ENCODE results near the gene ELMO2.
A peak's percentile ranks its signal among the peaks of the same experiment; 100 is the strongest.

The ELMO2 gene

DNA sequence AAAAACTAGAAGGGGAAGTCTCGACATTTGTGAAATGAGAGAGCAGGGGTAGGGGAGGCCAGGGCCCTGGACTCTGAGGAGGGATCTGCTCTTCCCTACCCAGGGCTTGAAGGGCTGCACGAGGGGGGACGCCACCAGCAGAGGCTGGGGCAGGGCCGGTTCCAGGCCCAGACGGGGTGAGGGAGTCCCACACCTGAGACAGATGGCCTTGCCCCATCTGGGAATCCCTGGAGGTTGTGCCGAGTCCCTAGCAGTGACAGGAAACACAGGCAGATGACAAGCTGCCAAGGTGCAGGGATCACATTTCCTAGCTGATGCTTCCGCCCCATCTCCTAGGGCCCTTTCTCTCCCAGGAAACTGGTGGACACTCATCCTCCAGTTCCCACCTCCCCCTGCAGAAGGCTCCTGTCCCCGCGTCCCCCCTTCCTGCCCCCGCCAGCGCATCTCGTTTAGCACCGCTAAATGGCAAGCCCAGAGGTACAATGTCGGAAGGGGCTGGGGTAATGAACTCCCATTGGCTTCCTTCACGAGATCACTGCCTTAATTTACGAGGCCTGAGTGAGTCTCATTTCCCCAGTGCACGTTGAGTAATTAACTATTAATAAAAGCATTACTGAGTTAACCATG is 63.0 kb downstream of the ELMO2 start:
- no peak overlapping the region for H3K27ac Mint-ChIP-seq
- H3K4me1 Mint-ChIP-seq, result peaks cover 16% of the 10 kb centered on the region
- no peaks in the 10 kb centered on the region for H3K9me3 Mint-ChIP-seq
- peak overlapping the region; percentile 51 for H3K4me3 Mint-ChIP-seq
- DNase-seq, result no peak
- no peak for ATAC-seq
- peaks cover 19% of the 10 kb centered on the region for H3K27me3 Mint-ChIP-seq
- H3K36me3 Mint-ChIP-seq (ENCODE audit: low read depth), result no peaks in the 10 kb centered on the region

DNA sequence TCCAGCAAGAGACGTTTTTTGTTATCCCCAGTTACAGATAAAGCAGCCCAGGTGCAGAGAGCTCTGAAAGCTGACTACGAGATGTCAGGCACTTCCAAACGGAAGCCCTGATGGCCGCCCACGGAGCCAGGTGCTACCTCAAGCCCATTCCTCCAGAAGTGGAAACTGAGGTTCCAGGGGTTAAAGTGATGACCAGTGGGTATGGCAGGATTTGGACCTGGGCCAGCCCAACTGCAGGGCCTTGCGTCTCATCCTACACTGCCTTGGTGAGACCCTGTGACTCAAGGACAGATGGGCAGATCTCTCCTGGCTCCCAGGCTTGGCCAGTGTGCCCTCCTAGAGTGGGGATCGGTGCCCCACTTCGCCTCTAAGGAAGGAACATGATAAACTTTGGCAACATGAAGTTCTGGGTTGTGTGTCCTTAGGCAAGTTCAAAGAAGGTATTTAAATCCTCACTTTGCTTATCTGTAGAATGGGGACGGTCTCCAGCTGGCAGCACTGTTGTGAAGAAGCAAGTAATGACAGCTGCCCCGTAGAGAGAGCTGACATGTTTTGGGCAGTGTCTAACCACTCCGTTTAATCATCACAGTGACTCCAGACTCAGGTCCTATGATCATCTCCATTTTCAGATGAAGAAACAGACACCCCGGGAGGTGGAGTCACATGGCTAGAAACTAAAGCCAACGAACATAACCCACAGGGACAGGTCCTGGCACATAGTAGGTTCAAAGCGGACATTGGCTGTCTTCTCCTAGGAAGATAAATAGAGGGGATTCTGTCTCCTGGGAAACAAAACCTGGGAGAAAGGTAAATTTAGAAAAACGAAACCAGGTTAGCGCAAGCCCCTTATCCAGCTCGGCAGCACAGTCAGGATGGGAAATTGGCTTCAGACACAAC is 63.7 kb downstream of the ELMO2 start:
- peaks cover 19% of the 10 kb centered on the region for H3K27me3 Mint-ChIP-seq
- H3K9me3 Mint-ChIP-seq, result no peaks in the 10 kb centered on the region
- H3K4me3 Mint-ChIP-seq, result peak overlapping the region; percentile 51
- DNase-seq, result no peak
- H3K27ac Mint-ChIP-seq, result no peak overlapping the region
- no peaks in the 10 kb centered on the region for H3K36me3 Mint-ChIP-seq (ENCODE audit: low read depth)
- H3K4me1 Mint-ChIP-seq, result peaks cover 16% of the 10 kb centered on the region
- ATAC-seq, result no peak

DNA sequence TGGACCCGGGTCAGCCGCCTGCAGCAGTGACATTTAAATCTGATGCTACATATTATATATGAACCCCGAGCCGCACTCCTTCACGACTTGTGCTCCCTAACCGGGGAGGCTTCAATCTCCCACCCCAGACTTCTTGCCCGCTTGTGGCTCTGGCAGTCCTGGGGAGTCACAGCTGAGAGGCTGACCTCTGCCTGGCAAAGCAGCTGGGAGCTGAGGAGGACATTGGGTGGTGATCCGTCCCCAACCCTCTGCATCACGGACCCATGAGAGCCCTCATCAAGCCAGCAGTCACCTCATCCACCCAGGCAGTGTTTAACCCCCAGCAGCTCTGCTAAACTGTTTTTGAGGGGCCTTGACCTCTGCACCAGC is 64.4 kb downstream of the ELMO2 start:
- Mint-ChIP-seq H3K27me3 (peaks cover 19% of the 10 kb centered on the region), H3K36me3 (ENCODE audit: low read depth) (no peaks in the 10 kb centered on the region), H3K27ac (no peak overlapping the region), H3K4me1 (peaks cover 14% of the 10 kb centered on the region), H3K4me3 (no peak overlapping the region), H3K9me3 (no peaks in the 10 kb centered on the region)
- no peak for ATAC-seq
- no peak for DNase-seq

DNA sequence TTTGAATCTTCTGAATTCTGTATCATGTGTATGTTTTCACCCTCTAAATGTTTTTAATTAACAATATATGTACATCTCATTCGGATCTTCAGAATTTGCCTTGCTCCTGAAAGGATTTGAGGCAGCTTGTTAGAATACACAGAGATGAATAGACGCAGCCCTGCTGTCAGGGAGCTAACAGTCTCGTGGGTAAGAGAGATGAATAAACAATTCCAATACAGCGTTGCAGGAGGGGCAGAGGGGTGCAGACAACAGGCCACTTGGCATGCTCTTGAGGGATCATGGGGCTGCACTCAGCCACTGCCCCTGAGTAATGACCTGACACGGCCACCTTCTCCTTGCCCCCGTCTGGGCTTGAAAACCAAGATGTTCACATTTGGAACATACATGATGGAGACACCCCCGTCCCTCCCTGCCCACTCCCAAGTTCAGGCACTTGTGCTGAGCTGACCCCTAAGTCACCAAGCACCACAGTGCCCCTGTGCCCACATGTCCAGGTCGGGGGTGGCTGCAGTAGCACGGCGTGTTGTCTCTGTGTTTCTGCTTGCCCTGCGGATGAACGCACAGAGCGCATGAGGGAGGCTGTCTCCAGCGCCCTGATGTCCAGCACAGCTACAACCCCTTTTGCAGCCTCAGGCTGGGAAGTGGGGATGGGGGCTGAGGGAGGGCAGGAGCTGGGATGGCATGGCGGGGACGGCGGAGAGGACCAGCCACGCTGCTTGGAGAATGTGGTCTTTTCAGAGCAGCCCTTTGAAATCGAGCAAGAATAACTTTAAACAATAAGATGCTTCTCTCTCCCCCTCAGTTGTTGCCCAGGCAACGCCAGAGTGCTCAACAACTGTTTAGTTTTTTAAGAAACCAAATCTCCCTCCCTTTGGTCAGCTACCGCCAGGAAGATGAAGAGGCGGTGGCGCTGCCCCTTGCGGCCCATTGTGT is 65.1 kb downstream of the ELMO2 start:
- no peak overlapping the region for H3K4me3 Mint-ChIP-seq
- no peak for DNase-seq
- no peaks in the 10 kb centered on the region for H3K36me3 Mint-ChIP-seq (ENCODE audit: low read depth)
- H3K4me1 Mint-ChIP-seq, result peaks cover 14% of the 10 kb centered on the region
- peaks cover 19% of the 10 kb centered on the region for H3K27me3 Mint-ChIP-seq
- H3K27ac Mint-ChIP-seq, result no peak overlapping the region
- no peak for ATAC-seq
- no peaks in the 10 kb centered on the region for H3K9me3 Mint-ChIP-seq

DNA sequence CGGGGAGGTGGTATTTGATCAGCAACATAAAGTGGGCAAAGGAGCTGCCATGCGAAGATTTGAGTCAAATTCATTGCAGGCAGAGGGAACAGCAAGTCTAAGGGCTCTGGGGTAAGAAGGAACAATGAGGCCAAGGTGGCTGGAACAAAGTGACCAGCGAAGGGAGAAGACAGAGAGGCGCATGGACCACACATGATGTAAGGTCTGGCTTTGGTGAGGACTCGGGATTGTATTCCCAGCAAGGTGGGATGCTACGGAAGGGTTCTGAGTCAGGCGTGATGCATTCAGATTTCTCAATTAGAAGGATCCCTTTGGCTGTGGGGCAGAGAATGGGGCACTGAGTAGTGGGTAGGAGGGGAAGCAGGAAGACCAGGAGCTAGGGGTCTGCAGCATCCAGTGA is 67.4 kb downstream of the ELMO2 start:
- H3K27me3 Mint-ChIP-seq, result peaks cover 34% of the 10 kb centered on the region
- H3K4me1 Mint-ChIP-seq, result peaks cover 12% of the 10 kb centered on the region
- DNase-seq (no peak), ATAC-seq (no peak)
- no peaks in the 10 kb centered on the region for H3K9me3 Mint-ChIP-seq
- no peaks in the 10 kb centered on the region for H3K36me3 Mint-ChIP-seq (ENCODE audit: low read depth)
- no peak overlapping the region for H3K27ac Mint-ChIP-seq
- no peak overlapping the region for H3K4me3 Mint-ChIP-seq

DNA sequence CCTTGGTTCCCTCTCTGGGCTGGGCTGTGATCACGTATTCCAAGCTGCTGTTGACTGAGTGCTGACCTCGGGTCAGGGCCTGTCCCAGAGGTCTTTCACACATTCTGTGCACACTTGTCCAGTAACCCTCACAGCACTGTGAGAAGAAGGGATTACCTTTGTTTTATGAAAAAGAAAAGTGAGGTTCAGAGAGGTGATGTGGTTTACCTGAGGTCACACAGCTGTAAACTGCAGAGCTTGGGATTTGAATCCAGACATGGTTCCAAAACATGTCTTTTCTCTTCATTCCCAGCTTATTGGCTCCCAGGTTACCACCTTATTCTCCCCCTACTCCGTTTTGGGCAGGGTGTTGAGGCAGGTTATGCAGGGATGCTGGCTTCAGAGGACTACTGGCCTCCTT is 69.7 kb downstream of the ELMO2 start:
- no peak overlapping the region for H3K4me3 Mint-ChIP-seq
- no peaks in the 10 kb centered on the region for H3K4me1 Mint-ChIP-seq
- H3K27me3 Mint-ChIP-seq, result peaks cover 28% of the 10 kb centered on the region
- H3K27ac Mint-ChIP-seq, result no peak overlapping the region
- H3K36me3 Mint-ChIP-seq (ENCODE audit: low read depth), result no peaks in the 10 kb centered on the region
- no peaks in the 10 kb centered on the region for H3K9me3 Mint-ChIP-seq
- no peak for DNase-seq
- ATAC-seq, result no peak

DNA sequence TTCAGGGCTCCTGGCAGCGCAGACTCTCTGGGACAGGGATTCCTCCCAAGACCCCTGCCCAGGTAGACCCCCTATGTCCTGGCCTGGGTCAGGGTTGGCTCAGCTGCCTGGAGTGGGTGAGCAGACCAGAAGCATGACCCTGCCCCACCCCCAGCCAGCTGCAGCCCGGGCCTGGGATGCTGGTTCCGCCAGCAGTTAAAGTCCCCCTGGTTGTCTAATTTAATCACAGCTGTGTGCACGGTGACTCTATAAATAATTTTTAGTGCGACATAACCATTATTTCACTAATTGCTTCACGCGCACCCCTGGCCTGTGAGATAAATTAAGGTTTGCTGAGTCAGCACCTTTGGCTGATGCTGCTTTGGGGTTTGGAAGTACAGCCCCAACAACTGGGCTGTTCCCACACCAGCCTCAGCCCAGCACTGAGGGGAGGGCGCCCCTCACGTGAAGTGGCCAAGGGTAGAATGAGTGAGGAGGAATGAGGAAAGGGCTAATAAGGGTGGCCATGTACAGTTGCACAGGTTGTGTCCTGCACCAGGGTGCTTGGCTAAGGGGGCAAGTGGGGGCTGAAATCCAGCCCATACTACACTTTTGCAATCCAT is 72.0 kb downstream of the ELMO2 start:
- no peaks in the 10 kb centered on the region for H3K36me3 Mint-ChIP-seq (ENCODE audit: low read depth)
- no peak overlapping the region for H3K4me3 Mint-ChIP-seq
- no peaks in the 10 kb centered on the region for H3K9me3 Mint-ChIP-seq
- H3K27ac Mint-ChIP-seq, result no peak overlapping the region
- H3K4me1 Mint-ChIP-seq, result no peaks in the 10 kb centered on the region
- peaks cover 29% of the 10 kb centered on the region for H3K27me3 Mint-ChIP-seq
- ATAC-seq (no peak), DNase-seq (no peak)

DNA sequence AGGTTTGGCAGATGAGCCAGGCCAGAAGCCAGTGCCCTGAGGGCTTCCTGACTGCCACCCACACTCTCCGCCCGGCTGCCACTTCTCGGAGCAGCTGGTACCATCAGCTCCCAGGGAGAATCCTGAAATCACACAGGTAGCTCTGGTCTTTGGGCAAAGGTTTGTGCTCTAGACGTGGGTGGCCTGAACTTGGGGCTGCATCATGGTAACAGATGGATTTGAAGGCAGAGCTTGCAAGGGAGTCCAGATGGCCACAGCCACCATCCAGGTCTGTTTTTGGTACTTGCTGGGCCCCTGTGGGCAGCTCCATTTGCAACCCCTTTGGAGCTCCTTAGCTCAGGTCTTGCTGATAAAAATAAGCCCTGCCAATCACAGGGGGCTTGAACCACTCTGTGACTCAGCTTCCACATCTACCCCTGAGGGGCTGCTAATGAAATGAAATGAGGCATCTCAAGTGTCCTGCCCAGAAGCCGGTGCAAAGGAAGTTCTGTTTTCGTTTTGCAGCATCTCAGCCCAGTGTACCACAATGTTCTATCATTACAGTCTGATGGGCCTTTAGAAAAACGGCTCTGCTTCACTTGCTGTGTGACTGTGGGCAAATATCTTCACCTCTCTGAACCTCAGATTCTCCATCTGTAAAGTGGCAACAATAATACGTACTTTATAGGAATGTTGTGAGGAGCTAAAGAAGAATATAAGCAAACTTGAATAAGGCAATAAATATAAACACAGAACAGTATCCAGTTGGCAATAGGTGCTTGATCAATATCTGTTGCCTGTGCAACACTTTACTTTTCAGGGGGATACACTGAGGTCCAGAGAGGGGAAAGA is 73.0 kb downstream of the ELMO2 start:
- Mint-ChIP-seq H3K27me3 (peaks cover 25% of the 10 kb centered on the region), H3K9me3 (no peaks in the 10 kb centered on the region), H3K36me3 (ENCODE audit: low read depth) (no peaks in the 10 kb centered on the region), H3K27ac (no peak overlapping the region), H3K4me3 (no peak overlapping the region), H3K4me1 (no peaks in the 10 kb centered on the region)
- DNase-seq (no peak), ATAC-seq (no peak)

DNA sequence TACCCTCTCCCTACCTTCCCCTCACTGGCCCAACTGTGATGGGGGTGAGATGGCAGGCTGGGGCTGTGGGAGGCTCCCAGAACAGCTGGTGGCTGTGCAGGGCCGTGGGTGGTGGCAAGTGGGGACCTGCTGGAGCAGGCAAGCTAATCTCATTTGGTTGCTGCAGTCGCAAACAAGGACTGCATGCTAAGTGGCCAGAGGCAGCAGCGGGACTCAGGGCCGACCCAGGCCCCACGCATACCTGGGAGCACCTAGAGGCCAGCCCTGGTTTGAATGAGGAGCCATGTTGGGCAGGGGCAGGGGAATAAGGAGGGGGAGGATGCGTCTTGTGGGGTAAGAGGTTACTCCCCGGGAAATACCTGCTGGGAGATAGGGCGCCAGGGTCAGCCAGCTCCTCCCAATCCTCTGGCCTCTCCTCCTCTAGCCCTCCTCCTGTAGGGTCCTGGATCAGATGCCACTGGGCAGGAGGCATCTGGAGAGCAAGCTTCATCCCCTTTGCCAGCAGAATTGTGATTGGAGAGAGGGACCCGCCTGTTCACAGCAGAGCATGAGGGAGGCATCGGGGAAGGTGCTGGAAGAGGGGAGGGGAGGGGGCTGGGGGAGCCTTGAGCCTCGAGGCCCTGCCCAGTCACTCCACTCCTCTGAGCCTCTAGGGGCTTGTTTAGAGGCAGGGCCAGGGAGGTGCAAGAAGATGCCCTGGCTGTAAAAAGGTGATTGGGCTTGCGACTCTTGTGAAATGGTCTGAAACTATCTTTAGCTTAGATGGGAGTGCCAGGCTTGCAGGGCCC is 73.8 kb downstream of the ELMO2 start:
- Mint-ChIP-seq H3K27ac (no peak overlapping the region), H3K27me3 (peaks cover 25% of the 10 kb centered on the region), H3K4me1 (no peaks in the 10 kb centered on the region), H3K4me3 (no peak overlapping the region), H3K36me3 (ENCODE audit: low read depth) (no peaks in the 10 kb centered on the region), H3K9me3 (no peaks in the 10 kb centered on the region)
- ATAC-seq (no peak), DNase-seq (no peak)

DNA sequence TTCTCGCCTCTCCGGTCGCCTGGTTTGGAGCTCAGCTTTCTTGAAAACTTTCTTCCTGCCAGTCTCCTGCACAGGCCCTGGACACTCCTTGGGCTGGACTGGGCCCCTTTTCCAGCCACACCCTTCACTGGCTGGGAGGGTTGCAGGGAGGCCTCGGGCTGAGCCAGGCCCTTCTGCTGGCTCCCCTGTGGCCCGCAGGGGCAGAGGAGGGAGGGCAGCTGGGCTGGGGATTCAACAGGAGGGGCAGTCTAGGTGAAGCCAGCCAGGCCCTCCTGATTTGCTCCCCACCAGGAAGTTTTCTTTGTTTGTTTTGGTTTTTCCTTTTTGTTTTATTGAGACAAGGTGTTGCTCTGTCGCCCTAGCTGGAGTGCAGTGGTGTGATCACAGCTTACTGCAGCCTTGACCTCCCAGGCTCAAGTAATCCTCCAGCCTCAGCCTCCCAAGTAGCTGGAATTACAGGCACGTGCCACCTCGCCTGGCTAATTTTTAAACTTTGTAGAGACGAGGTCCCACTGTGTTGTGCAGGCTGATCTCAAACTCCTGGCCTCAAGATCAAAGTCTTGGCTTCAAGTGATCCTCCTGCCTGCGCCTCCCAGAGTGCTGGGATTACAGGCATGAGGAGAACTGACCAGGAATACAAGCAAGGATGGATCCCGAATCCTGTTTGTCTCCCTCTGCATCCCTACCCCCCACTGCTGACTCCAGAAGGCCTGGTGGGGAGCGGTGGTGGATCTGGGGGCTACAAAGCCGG is 74.6 kb downstream of the ELMO2 start:
- Mint-ChIP-seq H3K4me3 (no peak overlapping the region), H3K27me3 (peaks cover 25% of the 10 kb centered on the region)
- ATAC-seq, result no peak

DNA sequence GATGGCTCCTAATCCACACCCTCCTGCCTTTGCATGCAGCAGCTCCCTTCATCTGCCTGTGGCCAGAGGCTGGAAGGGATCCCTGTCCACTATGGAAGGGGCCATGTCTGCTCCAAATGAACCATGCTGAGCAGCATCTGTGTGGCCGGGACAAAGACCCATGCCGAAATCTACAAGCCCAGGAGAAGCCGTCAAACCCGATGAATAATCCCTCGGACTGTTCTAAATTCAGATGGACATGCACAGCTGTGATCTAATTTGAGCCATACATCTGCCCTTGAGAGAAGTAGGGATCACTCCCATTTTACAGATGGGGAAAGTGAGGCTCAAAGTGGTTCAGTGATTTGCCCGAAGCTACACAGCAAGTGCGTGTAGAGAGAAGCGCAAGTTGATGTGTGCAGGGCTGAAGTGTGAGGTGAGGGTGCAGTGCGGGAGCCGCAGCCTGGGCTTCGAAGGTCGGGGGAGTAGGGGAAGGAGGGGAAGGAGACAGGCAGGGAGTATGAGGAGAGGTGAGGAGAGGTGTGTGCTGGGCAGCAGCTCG is 75.5 kb downstream of the ELMO2 start:
- Mint-ChIP-seq H3K27ac (no peak overlapping the region), H3K36me3 (ENCODE audit: low read depth) (no peaks in the 10 kb centered on the region), H3K4me3 (no peak overlapping the region), H3K27me3 (peaks cover 25% of the 10 kb centered on the region), H3K9me3 (no peaks in the 10 kb centered on the region), H3K4me1 (no peaks in the 10 kb centered on the region)
- no peak for DNase-seq
- ATAC-seq, result no peak

More for the DNA sequence above, 74.6 kb downstream of the ELMO2 start:
- no peak overlapping the region for H3K27ac Mint-ChIP-seq
- H3K36me3 Mint-ChIP-seq (ENCODE audit: low read depth), result no peaks in the 10 kb centered on the region
- DNase-seq, result no peak
- no peaks in the 10 kb centered on the region for H3K9me3 Mint-ChIP-seq
- no peaks in the 10 kb centered on the region for H3K4me1 Mint-ChIP-seq

DNA sequence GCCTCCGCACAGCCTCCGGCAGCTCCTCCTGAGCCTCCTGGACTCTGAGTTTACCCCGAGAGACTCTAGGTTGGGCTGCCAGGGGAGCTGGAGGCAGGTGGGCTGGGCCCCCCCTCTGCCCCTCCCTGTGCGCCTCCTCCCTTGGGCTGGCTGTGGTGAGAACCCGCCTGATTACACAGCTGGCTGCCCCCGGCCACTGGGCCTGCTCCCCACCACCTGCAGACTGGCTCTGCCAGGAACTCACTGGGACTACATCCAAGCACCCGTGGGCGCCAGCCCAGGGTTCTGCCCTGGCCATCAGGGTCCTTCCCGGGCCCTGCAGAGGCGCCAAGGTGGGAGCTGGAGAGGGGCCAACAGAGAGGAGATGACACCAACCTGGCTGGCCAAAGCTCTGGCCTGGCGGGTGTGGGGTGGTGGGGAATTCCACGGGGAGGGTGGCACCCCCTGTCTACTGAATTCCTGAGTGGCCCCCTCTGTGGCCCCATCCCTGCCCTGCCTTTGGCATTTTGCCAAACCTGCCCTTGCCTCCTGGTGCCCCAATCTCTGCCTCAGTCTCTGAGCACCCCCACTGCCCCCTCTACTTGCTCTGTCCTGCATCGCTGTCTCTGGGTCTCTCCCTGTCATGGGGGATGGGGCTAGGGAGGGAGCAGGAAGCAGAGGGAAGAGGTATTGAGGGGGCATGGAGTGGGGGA is 76.2 kb downstream of the ELMO2 start:
- H3K4me1 Mint-ChIP-seq, result no peaks in the 10 kb centered on the region
- H3K27ac Mint-ChIP-seq, result no peak overlapping the region
- H3K9me3 Mint-ChIP-seq, result no peaks in the 10 kb centered on the region
- DNase-seq (no peak), ATAC-seq (no peak)
- H3K36me3 Mint-ChIP-seq (ENCODE audit: low read depth), result no peaks in the 10 kb centered on the region
- H3K4me3 Mint-ChIP-seq, result no peak overlapping the region
- H3K27me3 Mint-ChIP-seq, result peaks cover 18% of the 10 kb centered on the region

Data from activated naive CD8-positive, alpha-beta T cell treated with anti-CD3 and anti-CD28 coated beads, Interleukin-2, amount 50 U/mL, for 24 hours (primary cell).